HG03045 (cell line): ENCODE data around the gene SCGB2A2.

ENCODE experiments used
- ATAC-seq: cut with Tn5 transposase; IDR thresholded peaks from one replicate; pipeline ENCODE4 v1.9.1; 2021; ENCODE audit warnings: mild to moderate bottlenecking, moderate library complexity; ENCODE audit not compliant: unreplicated experiment

Gene SCGB2A2

GRCh38 chr11:62298975-62299374 is 29.0 kb downstream of the SCGB2A2 start, which contains the start of gene SCGB1D4:
Gene SCGB1D4, minus strand, starts transcription at chr11:62299075. Its CDS starts 65 bp downstream, at chr11:62299010.
- no peak for ATAC-seq

GRCh38 chr11:62306227-62306626 is 36.3 kb downstream of the SCGB2A2 start:
- ATAC-seq: no peak

- ATAC-seq: no peak
Measured at GRCh38 chr11:62307950-62308349, 38.0 kb downstream of the SCGB2A2 start.

GRCh38 chr11:62309991-62310390 is 40.0 kb downstream of the SCGB2A2 start:
- no peak for ATAC-seq

DNA sequence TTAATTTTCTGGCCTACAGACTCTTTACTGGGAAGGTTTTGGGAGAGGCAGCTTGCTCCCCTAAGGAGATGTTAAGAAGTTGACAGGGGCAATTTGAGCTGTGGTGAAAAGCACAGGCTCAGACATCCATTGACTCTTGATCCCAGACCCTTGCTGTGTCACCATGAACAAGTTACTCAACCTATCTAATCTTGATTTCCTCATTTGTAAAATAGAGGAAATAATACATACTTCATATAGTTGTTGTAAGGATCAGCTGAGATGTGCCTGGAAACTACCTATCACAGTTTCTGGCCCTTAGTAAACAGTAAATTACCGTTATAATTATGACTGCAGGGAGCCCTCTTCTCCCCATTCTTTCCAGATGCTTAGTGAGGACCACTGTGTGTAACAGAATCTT is 45.5 kb downstream of the SCGB2A2 start:
- no peak for ATAC-seq

- no peak for ATAC-seq
Measured at GRCh38 chr11:62322524-62322923, 52.6 kb downstream of the SCGB2A2 start.
